H54 (cell line): ENCODE data around the gene DGKD.

Experiments used
- DNase-seq: peaks from one replicate; pipeline ENCODE4 v3.0.0; 2011; ENCODE audit warnings: low spot score, mixed read lengths; ENCODE audit not compliant: insufficient read length
- FAIRE-seq: peaks from 3 replicates; lab custom pipeline; 2011; peaks lifted over from hg19 to GRCh38; lab: Jason Lieb, UNC
- POLR2A ChIP-seq: IDR thresholded peaks from 2 replicates; pipeline ENCODE4 v1.6.1; 2011; ENCODE audit warnings: low read depth, mild to moderate bottlenecking, low read length

Gene DGKD

GRCh38 chr2:233379034-233379433 lies 24.7 kb downstream of the DGKD start:
- DNase-seq (no peak), FAIRE-seq (no peak)
- TF ChIP-seq POLR2A = no peak

DNA sequence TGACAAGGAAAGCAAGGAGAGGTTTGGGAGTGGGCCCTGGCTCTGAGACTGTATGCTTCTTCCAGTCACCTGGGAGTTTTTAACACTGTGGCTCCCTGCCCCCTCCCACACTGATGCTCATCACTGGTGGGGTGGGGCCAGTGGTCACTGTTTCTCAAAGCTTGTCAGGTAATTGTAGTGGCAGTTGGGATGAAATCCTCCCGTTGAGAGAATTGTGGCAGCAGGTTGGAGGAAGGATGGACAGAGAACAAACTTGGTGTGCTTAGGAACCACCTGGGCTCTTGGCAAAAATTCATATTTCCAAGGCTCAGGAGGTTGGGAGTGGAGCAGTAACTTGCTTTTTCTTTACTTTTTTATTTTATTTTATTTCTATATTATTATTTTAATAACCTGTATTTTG lies 25.1 kb downstream of the DGKD start:
- DNase-seq (no peak), FAIRE-seq (no peak)
- no peak for TF ChIP-seq POLR2A

- no peak for FAIRE-seq
- no peak for TF ChIP-seq POLR2A
- DNase-seq = no peak
These were observed 26.0 kb downstream of the DGKD start for GRCh38 chr2:233380132-233380895.

GRCh38 chr2:233380995-233381637 lies 26.8 kb downstream of the DGKD start:
- no peak for TF ChIP-seq POLR2A
- FAIRE-seq (no peak), DNase-seq (no peak)

- TF ChIP-seq POLR2A = no peak
- DNase-seq = no peak
- no peak for FAIRE-seq
These were observed 27.3 kb downstream of the DGKD start for GRCh38 chr2:233381638-233381995.

- DNase-seq (no peak), FAIRE-seq (no peak)
- no peak for TF ChIP-seq POLR2A
These were observed 29.7 kb downstream of the DGKD start for GRCh38 chr2:233384015-233384414.

GRCh38 chr2:233384811-233385488 lies 30.7 kb downstream of the DGKD start:
- no peak for TF ChIP-seq POLR2A
- DNase-seq (no peak), FAIRE-seq (no peak)

- FAIRE-seq = no peak
- TF ChIP-seq POLR2A = no peak
- DNase-seq = no peak
These were observed 31.3 kb downstream of the DGKD start for GRCh38 chr2:233385489-233386044.

GRCh38 chr2:233386382-233387041 lies 32.2 kb downstream of the DGKD start:
- no peak for TF ChIP-seq POLR2A
- DNase-seq (no peak), FAIRE-seq (no peak)

- no peak for TF ChIP-seq POLR2A
- FAIRE-seq (no peak), DNase-seq (no peak)
These were observed 32.9 kb downstream of the DGKD start for GRCh38 chr2:233387225-233387624.

- FAIRE-seq = no peak
- TF ChIP-seq POLR2A = no peak
- DNase-seq = no peak
These were observed 33.6 kb downstream of the DGKD start for GRCh38 chr2:233387667-233388528.

- FAIRE-seq = no peak
These were observed 35.4 kb downstream of the DGKD start for GRCh38 chr2:233389601-233390125.

More at GRCh38 chr2:233389601-233390125, 35.4 kb downstream of the DGKD start:
- TF ChIP-seq POLR2A = no peak
- no peak for DNase-seq
